ENCODE results near the gene TTC3.

The TTC3 gene

GRCh38 chr21:37062593-37062935, 10.5 kb upstream of the TTC3 start:
- DNase-seq, result no peak

- no peak for DNase-seq
Measured at GRCh38 chr21:37063433-37063832, 9.6 kb upstream of the TTC3 start.

GRCh38 chr21:37064841-37065240, 8.2 kb upstream of the TTC3 start:
- no peak for DNase-seq

GRCh38 chr21:37065561-37066177, 7.4 kb upstream of the TTC3 start:
- DNase-seq, result no peak

GRCh38 chr21:37071561-37072273, 1.3 kb upstream of the TTC3 start:
- DNase-seq, result no peak

GRCh38 chr21:37072274-37072987, 623 bp upstream of the TTC3 start:
- peak; percentile 60 for DNase-seq

- peak; percentile 57 for DNase-seq
Measured at GRCh38 chr21:37073417-37074196, 553 bp downstream of the TTC3 start.

GRCh38 chr21:37074197-37074510, 1.1 kb downstream of the TTC3 start:
- DNase-seq, result no peak

GRCh38 chr21:37074546-37074945, 1.5 kb downstream of the TTC3 start:
- no peak for DNase-seq

- no peak for DNase-seq
Measured at GRCh38 chr21:37075214-37075770, 2.2 kb downstream of the TTC3 start.

GRCh38 chr21:37076087-37076850, 3.2 kb downstream of the TTC3 start:
- no peak for DNase-seq

GRCh38 chr21:37077403-37077802, 4.3 kb downstream of the TTC3 start:
- no peak for DNase-seq

- DNase-seq, result no peak
Measured at GRCh38 chr21:37079211-37079824, 6.3 kb downstream of the TTC3 start.

GRCh38 chr21:37082375-37082774, 9.3 kb downstream of the TTC3 start:
- no peak for DNase-seq

GRCh38 chr21:37082856-37083528, 9.9 kb downstream of the TTC3 start:
- no peak for DNase-seq

- DNase-seq, result no peak
Measured at GRCh38 chr21:37085726-37086125, 12.7 kb downstream of the TTC3 start.

- DNase-seq, result no peak
Measured at GRCh38 chr21:37087188-37087587, 14.1 kb downstream of the TTC3 start.

GRCh38 chr21:37088186-37088735, 15.2 kb downstream of the TTC3 start:
- DNase-seq, result no peak

GRCh38 chr21:37093977-37094376, 20.9 kb downstream of the TTC3 start:
- no peak for DNase-seq

- no peak for DNase-seq
Measured at GRCh38 chr21:37095821-37096220, 22.8 kb downstream of the TTC3 start.

- DNase-seq, result no peak
Measured at GRCh38 chr21:37098751-37099150, 25.7 kb downstream of the TTC3 start.
